Measurements from ENCODE around the gene ITGAD.
"Not testable (repeated sequence)": the region's sequence is repeated elsewhere in the genome, so short reads cannot be mapped to it uniquely, and the experiment has no call there.

ITGAD gene

DNA sequence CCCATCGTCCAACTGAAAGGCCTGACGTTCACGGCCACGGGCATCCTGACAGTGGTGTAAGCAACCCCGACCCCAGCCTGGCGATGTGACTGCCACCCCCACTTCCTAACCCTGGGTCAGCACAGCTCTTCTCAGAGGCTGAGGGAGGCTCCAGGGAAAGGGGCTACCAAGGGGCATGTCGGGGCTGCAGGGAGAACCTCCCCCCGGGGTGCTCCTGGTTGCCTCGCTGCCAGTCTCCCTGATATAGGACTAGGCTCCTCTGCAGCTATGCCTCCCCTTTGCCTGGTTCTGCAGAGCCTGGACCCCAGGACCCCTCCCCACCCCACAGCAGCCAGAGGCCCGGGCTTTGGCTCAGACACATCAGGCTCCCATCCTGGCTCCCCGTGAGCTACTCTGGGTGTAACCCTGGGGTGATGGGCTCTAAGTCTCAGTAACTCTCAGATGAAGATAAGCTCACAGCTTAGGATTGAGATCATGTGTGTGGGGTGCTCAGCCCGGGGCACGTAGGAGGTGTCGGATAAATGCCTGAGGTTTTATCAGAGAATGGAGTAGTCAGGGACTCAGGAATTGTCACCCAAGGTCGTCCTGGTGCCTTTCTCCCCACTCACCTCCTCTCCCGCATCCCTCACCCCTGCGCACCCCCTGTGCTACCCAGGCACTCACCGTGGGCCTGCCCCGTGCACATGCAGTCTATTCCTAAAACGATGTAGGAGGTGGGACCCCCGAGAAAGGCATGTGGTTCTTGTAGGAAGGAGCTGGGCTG lies 10.6 kb downstream of the ITGAD start:
- DNase-seq (ENCODE audit: low read depth, low spot score) = no peak

DNA sequence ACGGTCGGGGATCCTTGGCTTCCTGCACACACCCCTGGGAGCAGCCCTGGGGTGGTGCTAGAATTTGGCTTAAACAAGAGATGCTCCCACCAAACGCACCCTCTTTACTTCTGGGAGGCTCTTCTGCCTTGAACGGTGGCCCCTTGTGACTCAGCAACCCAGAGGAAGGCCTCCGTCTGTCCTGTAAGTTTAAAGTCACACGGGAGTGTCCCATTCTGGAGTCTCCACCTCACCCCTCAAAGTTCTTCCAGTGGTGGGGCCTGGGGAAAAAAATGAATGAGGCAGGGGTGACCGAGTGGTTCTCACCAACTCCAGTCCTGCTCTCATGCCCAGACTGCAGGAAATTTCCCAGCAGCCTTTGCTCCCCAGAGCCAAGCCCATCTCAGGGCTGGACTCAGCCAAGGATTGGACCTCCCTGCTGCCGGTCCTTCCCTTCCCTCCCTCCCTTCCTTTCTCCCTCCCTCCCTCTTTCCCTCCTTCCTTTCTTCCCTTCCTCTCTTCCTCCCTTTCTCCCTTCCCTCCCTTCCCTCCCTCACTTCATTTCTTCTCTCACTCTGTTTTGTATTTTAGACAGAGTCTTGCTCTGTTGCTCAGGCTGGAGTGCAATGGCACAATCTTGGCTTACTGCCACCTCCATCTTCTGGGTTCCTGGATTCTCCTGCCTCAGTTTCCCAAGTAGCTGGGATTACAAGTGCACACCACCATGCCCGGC lies 11.4 kb downstream of the ITGAD start:
- DNase-seq (ENCODE audit: low read depth, low spot score) = no peak

DNA sequence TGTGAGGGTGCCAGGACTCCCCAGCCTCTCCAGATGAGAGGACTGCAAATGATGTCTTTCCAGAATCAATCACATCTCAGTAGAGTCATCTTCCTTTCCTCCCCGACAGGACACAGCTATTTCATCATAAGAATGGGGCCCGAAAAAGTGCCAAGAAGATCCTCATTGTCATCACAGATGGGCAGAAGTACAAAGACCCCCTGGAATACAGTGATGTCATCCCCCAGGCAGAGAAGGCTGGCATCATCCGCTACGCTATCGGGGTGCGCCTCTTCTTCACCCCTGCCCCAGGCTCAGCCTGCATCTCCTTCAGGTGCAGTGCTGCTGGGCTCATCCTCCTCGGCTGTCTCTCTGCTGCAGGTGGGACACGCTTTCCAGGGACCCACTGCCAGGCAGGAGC lies 14.3 kb downstream of the ITGAD start:
- no peak for DNase-seq (ENCODE audit: low read depth, low spot score)

DNA sequence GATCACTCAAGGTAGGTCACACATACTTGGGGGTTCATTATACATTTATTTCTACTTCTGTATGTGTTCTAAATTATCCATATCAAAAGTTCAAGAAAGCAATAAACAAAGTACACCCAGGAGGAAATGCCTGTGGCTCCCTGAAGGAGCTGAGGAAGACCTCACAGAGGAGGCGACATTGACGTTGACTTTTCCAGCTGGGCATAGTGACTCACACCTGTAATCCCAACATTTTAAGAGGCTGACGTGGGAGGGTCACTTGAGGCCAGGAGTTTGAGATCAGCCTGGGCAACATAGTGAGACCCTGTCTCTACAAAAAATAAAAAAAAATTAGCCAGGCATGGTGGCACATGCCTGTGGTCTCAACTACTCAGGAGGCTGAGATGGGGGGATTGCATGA lies 16.3 kb downstream of the ITGAD start:
- no peak for DNase-seq (ENCODE audit: low read depth, low spot score)

DNA sequence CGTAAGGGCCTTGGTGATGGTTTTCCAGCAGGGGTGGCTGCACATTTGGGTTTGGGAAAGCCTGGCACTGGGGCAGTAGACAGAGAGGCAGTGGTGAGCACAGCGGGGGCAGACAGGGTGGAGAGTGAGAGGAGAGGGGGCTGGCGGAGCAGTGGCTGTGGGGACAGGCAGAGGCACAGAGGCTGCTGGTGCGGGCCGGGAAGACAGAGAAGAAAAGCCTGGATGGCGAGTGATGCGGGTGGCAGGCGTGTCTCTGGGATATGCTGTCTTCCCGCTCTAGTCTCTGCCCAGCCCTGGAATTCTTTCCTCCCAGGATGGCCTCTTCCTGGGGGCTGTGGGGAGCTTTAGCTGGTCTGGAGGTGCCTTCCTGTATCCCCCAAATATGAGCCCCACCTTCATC lies 16.9 kb downstream of the ITGAD start:
- no peak for DNase-seq (ENCODE audit: low read depth, low spot score)

DNA sequence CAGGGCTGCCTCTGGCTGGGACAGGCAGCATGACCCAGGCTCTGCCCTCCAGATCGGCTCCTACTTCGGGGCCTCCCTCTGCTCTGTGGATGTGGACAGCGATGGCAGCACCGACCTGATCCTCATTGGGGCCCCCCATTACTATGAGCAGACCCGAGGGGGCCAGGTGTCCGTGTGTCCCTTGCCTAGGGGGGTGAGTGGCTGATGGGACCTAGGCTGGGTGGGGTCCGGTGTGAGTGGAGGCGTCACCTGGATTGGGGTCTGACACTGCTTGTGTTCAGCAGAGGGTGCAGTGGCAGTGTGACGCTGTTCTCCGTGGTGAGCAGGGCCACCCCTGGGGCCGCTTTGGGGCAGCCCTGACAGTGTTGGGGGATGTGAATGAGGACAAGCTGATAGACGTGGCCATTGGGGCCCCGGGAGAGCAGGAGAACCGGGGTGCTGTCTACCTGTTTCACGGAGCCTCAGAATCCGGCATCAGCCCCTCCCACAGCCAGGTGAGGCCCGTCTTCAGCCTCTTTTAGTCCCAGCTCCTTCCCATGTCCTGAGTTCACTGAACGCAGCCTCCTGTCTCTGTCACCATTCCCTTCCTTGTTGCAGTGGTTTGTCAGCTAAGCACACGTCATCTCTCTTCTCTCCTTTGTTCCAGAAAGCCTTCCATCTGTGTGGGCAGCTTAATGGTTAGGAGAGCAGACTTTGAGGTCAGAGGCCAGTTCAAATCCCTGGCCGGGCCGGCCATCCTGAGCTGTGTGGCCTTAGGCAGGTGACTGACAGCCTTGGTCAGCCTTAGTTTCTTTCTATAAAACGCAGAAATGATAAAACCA lies 18.1 kb downstream of the ITGAD start:
- no peak for DNase-seq (ENCODE audit: low read depth, low spot score)

DNA sequence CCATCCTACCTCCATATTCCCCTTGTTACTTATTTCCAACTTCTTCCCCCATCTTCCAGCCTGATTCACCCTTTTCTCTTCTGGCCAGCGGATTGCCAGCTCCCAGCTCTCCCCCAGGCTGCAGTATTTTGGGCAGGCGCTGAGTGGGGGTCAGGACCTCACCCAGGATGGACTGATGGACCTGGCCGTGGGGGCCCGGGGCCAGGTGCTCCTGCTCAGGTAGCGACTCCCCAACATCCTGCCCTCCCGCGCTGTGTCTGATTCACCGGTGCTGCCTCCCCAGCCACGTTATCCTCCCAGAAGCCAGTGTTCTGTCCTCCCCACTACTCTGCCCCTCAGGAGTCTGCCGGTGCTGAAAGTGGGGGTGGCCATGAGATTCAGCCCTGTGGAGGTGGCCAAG lies 19.6 kb downstream of the ITGAD start:
- DNase-seq (ENCODE audit: low read depth, low spot score) = no peak

DNA sequence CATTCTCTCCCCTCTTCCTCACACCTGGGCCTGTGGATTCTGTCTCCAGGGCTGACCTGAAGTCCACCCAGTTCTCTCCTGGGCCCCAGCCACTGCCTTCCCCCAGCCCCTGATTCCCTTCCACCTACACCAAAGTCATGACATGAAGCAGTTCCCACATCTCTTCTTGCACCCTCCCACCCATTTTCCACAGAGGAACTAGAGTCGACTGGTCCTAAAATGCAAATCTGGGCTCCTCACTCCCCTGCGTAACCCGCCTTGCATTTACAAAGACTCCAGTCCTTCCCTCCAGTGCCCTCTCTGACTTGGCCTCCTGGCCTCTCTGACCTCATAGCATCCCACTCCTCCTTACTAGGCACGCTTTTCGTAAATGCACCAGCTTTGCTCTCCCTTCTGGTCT lies 20.2 kb downstream of the ITGAD start:
- no peak for DNase-seq (ENCODE audit: low read depth, low spot score)

DNA sequence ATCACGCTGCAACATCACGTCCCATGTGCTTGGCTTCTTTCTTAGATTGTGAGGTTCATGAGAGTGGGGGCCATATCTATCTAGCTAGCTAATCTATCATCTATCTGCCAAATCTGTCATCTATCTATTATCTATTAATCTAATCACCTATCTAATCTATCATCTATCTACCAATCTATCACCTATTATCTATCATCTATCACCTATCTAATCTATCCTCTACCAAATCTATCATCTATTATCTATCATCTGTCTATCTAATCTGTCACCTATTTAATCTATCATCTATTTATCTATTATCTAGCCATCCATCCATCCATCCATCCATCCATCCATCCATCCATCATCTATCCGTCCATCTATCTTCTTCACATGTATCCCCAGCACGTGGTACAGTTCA lies 20.8 kb downstream of the ITGAD start:
- no peak for DNase-seq (ENCODE audit: low read depth, low spot score)

DNA sequence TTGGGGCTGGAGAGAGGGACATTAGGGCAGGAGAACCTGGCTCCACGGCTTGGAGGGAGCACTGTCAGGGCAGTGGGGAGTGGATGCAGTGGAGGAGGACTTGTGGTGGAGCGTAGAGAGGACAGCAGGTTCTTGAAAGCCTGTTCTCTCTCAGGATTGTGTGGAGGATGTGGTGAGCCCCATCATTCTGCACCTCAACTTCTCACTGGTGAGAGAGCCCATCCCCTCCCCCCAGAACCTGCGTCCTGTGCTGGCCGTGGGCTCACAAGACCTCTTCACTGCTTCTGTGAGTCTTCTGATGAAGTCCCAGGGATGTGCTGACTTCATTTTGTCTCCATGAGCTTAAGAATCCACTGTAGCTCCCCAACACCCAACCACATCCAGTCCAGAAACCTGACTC lies 21.6 kb downstream of the ITGAD start:
- DNase-seq (ENCODE audit: low read depth, low spot score) = no peak

DNA sequence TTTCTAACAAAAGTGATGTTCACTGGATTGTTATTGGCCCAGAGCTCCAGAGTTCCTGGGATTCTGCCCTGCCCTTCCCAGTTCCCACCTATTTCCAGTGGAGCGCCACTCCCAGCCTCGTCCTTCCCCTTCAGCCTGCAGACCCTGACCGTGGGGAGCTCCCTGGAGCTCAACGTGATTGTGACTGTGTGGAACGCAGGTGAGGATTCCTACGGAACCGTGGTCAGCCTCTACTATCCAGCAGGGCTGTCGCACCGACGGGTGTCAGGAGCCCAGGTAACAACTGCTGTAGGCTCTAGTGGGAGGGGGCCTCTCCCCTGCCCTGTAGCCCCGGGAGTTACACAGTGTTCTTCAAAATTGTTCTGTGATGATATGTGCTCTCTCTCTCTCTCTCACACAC lies 23.2 kb downstream of the ITGAD start:
- no peak for DNase-seq (ENCODE audit: low read depth, low spot score)

DNA sequence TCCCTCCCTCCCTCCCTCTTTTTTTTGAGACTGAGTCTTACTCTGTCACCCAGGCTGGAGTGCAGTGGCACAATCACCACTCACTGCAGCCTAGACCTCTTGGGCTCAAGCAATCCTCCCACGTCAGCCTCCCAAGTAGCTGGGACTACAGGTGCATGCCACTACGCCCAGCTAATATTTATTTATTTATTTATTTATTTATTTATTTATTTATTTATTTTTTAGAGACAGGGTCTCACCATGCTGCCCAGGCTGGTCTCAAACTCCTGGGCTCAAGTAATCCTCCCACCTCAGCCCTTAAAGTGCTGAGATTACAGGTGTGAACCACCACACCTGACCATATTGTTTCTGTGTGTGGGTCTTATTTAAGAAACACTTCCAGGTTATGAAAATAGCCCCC lies 23.9 kb downstream of the ITGAD start:
- DNase-seq (ENCODE audit: low read depth, low spot score) = not testable (repeated sequence)

DNA sequence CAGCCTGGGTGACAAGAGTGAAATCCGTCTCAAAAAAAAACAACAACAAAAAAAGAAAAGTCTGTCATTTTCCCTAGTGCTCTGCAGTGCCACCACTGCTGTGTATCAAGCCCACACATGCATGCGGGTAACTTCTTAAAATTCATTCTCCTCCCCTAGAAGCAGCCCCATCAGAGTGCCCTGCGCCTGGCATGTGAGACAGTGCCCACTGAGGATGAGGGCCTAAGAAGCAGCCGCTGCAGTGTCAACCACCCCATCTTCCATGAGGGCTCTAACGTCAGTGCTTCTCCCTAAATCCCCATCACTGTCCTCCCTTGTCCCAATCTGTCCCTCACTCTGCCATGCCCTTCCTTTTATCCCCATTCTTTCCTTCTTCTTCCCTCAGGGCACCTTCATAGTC lies 24.8 kb downstream of the ITGAD start:
- DNase-seq (ENCODE audit: low read depth, low spot score) = no peak

DNA sequence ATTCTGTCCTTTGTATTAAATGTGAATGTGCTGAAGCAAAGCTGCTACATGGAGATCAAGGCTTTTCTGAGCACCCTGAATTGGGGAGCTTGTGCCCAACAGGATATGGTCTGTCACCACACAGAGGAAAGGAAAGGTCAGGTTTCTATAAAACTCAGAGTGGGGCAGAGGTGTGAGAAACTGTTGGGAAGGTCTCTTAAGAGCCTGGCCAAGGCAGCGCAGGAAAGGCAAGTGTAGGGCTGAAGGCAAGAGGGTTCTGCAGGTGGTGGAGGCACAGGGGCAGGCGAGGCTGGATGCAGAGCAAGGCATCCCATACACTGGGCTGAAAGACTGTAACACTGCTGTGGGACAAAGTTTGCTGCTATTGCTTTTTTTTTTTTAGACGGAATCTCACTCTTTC lies 26.9 kb downstream of the ITGAD start:
- DNase-seq (ENCODE audit: low read depth, low spot score) = no peak

DNA sequence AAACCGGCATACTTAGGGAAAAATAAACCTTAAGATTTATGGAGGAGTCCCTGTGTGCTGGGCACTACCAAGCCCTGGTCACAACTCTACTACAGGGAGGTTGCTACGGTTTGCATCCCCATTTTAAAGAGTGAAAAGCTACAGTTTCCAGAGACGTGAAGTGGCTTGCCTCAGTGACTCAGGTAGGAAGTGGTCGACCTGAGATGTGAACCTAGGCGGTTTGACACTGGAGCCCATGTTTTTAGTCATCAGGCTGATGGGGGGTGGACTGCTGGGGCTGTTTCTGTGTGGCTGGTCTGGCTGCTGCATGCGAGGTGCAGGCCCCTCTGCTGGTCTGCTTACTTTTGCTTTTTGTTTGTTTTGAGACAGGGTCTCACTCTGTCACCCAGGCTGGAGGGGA lies 28.5 kb downstream of the ITGAD start:
- DNase-seq (ENCODE audit: low read depth, low spot score) = no peak

DNA sequence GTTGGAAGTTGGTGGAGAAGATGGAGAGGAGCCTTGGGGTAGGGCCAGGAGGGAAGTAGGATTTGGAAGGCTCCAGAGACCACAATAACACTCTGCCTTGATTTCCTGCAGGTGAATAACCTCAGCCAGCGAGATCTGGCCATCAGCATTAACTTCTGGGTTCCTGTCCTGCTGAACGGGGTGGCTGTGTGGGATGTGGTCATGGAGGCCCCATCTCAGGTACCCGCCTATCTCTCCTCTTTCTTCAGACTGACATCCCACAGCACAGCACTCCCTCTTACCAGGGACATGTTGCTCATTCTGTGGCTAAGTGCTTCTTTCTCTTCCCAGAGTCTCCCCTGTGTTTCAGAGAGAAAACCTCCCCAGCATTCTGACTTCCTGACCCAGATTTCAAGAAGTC lies 30.1 kb downstream of the ITGAD start:
- DNase-seq (ENCODE audit: low read depth, low spot score) = no peak

DNA sequence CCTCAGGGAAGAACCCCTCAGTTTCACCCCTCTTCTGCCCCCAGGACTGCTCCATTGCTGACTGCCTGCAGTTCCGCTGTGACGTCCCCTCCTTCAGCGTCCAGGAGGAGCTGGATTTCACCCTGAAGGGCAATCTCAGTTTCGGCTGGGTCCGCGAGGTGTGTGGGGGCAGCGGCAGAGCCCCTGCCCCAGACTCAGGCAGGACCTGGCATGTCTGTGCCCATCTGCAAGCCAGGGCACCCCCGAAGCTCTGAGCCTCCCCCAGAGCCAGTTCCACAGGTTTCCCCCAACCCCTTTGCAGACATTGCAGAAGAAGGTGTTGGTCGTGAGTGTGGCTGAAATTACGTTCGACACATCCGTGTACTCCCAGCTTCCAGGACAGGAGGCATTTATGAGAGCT lies 30.7 kb downstream of the ITGAD start:
- no peak for DNase-seq (ENCODE audit: low read depth, low spot score)

DNA sequence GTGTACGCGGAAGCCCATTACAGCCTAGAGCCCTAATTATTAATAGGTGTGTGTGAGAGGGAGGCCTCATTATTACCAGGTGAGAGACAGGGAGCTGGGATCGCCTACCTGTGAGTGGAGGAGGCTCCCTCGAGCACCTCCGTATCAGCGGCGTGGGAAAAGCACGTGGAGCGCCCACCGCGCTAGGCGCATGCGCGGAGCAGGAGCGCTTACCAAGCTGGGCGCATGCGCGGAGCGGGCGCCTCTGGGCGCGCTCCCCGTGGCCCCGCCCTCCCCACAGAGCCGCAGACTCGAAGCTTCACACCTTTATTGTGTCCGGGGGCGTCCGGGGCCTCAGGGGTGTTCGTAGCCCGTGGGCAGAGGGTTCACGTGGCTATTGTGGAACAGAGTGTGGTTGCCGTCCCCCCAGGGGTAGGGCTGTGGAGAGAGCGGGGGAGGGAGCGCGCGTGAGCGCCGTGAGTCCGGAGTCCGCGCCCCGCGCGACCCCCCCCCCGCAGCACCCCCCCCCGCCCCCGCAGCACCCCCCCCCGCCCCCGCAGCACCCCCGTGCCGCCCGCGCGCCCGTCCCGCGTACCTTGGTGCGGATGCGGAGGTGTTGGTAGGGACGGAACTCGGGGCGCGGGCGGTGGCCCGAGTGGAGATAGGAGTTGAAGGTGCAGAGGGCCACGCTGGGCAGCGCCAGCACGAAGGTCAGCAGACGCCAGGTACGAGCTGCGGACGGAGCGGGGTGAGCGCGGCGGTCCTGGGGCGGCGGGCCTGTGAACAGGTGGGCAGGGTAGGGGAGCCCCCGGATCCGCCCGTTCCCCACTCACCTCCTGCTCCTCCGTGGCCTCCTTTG lies 34.5 kb downstream of the ITGAD start:
- DNase-seq (ENCODE audit: low read depth, low spot score) = no peak

DNA sequence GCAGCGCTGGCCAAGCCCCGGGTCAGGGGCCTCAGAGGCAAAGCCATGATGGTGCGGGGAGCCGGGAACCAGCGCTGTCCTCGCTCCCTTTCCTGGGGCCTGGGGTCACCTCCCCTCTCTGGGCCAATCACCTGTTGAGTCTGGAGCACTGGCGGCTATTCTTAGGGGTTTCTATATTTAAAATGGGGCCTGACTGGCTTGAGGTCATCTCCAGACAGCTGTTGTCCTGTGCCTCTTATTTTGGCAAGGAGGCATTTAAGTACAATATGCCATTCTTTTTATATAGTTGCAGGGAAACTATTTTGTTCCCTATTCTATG lies 35.1 kb downstream of the ITGAD start, which contains the start of gene COX6A2:
COX6A2 (minus strand) TSS at position 82 of the 319 bp plus-strand sequence; CDS start at position 47, 35 bp downstream.
- DNase-seq (ENCODE audit: low read depth, low spot score) = no peak

DNA sequence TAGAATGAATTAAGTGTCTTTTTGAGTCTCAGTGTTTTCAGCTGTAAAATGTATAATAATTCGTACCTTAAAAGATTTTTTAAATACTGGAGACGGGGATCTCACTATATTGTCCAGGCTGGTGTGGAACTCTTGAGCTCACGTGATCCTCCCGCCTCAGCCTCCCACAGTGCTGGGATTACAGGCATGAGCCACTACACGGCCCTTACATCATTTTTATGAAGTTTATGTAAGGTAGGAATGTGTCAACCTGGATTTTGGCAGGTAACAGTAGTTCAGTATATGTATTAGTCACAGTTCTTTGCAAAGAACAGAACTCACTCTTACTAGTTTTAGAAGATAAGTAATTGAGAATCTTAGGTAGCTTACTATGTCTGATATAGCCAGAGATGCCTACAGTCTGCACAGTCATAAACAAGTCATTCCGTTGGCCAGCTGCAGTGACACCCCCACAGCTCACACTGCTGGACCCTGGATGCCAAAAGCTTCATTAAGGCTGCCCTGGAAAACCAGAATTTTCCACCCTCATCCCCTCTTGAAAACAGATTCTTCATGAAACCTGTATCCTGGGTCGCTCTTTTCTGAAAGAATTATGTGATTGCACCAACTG lies 35.6 kb downstream of the ITGAD start:
- no peak for DNase-seq (ENCODE audit: low read depth, low spot score)

DNA sequence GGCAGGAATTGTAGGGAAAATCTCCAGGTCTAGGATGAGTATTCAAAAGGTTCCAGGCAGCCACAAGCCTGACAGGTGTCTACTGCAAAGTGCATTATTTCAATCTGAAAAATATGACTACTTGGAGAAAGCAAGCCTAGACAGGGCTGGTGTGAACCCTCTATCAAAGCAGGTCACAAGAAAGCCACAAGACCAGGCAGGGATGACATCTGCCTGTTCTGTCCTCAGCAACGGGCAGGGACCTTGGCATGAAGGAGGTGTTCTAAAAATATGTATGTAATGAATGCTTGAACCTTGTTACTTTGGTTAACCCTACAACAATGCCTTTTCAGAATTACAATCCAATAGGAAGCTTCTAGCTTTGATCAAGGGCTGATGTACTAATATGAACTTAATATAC lies 36.2 kb downstream of the ITGAD start:
- no peak for DNase-seq (ENCODE audit: low read depth, low spot score)

Data from iPS DF 19.7 (cell line).